Endothelial cell (in vitro differentiated cells): ENCODE results near the gene MAP3K6. TPM values are rescaled to one million over a fixed set of nuclear protein-coding genes. Genes with fewer than 3 reads are reported as not detected.

Source experiments
- DNase-seq: peaks from one replicate; pipeline ENCODE4 v3.0.0; 2021; ENCODE audit warnings: low spot score
- H3K27ac Mint-ChIP-seq: one replicate; pipeline ENCODE4 v1.8.0; 2021; ENCODE audit warnings: mixed read lengths, inconsistent platforms; ENCODE audit not compliant: unreplicated experiment
- H3K27me3 Mint-ChIP-seq: one replicate; pipeline ENCODE4 v1.8.0; 2021; ENCODE audit warnings: mild to moderate bottlenecking, moderate library complexity, mixed read lengths, inconsistent platforms; ENCODE audit not compliant: unreplicated experiment
- H3K36me3 Mint-ChIP-seq: one replicate; pipeline ENCODE4 v1.8.0; 2021; ENCODE audit warnings: mild to moderate bottlenecking, low read depth, mixed read lengths, inconsistent platforms; ENCODE audit not compliant: unreplicated experiment
- H3K4me1 Mint-ChIP-seq: one replicate; pipeline ENCODE4 v1.8.0; 2021; ENCODE audit warnings: mild to moderate bottlenecking, mixed read lengths, inconsistent platforms; ENCODE audit not compliant: unreplicated experiment
- H3K4me3 Mint-ChIP-seq: one replicate; pipeline ENCODE4 v1.8.0; 2021; ENCODE audit warnings: mild to moderate bottlenecking, mixed read lengths, inconsistent platforms; ENCODE audit not compliant: unreplicated experiment
- H3K9me3 Mint-ChIP-seq: one replicate; pipeline ENCODE4 v1.8.0; 2021; ENCODE audit warnings: mixed read lengths, inconsistent platforms; ENCODE audit not compliant: unreplicated experiment
- total RNA-seq: library from RNA; stranded (reverse); fragmentation: NEBNext Ultra II Directional; extraction: Animal tissue kit (Norgen Biotek cat#: 25700); gene quantifications from one replicate; pipeline ENCODE4 v1.2.1, GENCODE V29; 2021; ENCODE audit not compliant: unreplicated experiment
- TF ChIP-seq, protein P1 (sequence below): fragments of 200-600 bp; sonication (generic); IDR thresholded peaks from one replicate; pipeline ENCODE4 v1.5.0; 2021; ENCODE audit warnings: antibody characterized with exemption; ENCODE audit not compliant: unreplicated experiment

MAP3K6 gene
- total RNA-seq, 1 donor from 2014 or later = 35.7 TPM

DNA sequence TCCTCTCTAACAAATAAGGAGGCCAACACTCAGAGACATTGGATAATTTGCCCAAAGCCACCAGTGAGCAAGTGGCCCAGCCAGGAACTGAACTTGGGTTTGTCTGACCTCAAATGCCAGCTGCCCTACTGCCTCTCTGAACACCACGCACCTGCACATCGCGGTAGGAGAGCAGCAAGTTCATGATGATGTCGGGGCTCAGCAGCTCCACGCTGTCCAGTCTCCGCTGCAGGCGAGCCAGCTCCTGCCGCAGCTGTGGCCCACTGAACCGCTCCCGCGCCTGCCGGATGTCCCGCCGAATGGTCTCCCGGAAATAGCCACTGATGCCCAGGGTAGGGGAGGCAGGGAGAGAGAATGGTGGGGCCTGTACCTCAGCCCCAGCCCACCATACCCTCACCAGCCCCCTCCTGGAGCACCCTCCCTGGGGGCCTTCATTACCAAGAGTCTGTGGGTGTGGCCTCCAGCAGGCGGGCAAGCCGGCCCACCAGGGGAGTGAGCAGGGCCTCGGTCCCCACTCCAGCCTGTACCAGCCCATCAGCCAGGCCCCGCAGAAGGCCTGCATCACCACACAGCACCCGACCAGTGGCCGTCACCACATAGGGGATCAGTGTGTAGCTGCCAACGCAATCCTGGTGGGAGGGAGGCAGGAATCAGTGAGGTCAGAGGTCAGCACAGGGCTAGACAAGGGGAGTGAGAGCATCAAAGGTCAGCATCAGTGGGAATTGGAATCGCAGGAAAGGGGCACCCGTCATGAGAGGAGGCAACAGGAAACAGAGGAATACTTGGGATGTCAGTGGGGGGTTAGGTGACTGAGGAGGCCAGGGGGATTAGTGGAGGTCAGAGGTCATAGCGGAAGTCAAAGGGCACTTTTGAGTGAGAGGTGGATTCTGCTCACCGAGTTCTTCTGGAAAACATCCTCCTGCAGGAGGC is 2.7 kb downstream of the MAP3K6 start:
- H3K27me3 Mint-ChIP-seq = peaks cover 21% of the 10 kb centered on the region
- DNase-seq = no peak
- peaks cover 27% of the 10 kb centered on the region for H3K4me1 Mint-ChIP-seq
- H3K9me3 Mint-ChIP-seq = no peaks in the 10 kb centered on the region
- TF ChIP-seq, protein P1, sequence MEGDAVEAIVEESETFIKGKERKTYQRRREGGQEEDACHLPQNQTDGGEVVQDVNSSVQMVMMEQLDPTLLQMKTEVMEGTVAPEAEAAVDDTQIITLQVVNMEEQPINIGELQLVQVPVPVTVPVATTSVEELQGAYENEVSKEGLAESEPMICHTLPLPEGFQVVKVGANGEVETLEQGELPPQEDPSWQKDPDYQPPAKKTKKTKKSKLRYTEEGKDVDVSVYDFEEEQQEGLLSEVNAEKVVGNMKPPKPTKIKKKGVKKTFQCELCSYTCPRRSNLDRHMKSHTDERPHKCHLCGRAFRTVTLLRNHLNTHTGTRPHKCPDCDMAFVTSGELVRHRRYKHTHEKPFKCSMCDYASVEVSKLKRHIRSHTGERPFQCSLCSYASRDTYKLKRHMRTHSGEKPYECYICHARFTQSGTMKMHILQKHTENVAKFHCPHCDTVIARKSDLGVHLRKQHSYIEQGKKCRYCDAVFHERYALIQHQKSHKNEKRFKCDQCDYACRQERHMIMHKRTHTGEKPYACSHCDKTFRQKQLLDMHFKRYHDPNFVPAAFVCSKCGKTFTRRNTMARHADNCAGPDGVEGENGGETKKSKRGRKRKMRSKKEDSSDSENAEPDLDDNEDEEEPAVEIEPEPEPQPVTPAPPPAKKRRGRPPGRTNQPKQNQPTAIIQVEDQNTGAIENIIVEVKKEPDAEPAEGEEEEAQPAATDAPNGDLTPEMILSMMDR = no peak
- peaks cover 16% of the 10 kb centered on the region for H3K36me3 Mint-ChIP-seq
- peak overlapping the region; percentile 77 for H3K4me3 Mint-ChIP-seq
- no peak overlapping the region for H3K27ac Mint-ChIP-seq

DNA sequence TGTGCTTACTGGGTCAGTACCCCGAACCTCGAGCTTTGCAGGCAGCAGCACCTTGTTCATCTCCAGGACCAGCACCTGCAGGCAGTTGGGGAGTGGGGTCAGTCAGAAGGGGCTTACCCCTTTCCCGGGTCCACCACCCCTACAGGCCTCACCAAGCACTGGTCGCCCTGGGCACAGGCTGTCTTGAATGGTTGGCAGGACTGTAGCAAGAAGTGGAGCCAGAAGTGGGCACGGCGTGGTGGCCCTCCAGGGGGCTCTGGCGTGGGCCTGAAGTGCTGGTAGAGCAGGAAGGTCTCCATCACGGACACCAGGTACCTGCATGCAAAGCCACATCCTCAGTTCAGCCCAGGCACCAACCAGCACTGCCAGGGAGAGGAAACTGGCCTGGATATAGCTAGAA is 5.2 kb downstream of the MAP3K6 start:
- H3K4me3 Mint-ChIP-seq = no peak overlapping the region
- no peak overlapping the region for H3K27ac Mint-ChIP-seq
- H3K36me3 Mint-ChIP-seq = peaks cover 26% of the 10 kb centered on the region
- H3K27me3 Mint-ChIP-seq = peaks cover 23% of the 10 kb centered on the region
- TF ChIP-seq, protein P1 = no peak
- no peaks in the 10 kb centered on the region for H3K9me3 Mint-ChIP-seq
- H3K4me1 Mint-ChIP-seq = peaks cover 18% of the 10 kb centered on the region
- DNase-seq = no peak

DNA sequence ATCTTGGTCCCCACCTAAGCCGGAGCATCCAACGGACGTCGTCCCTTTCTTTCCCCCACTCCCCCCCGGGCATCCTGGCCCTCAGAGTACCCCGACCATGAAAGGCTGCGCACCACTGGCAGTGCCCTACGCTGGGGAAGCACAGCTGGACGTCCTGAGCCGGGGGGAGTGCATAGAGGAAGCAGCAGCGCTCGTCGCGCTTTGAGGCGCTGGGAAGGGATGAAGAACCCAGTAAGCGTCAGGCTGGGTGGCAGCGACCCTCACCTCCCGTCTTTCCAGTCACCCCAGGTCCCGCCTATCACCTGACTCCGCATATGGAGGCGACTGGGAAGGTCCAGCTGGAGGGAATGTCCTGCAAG is 5.7 kb downstream of the MAP3K6 start:
- DNase-seq = no peak
- peaks cover 18% of the 10 kb centered on the region for H3K4me1 Mint-ChIP-seq
- H3K27ac Mint-ChIP-seq = no peak overlapping the region
- TF ChIP-seq, protein P1 = no peak
- H3K9me3 Mint-ChIP-seq = no peaks in the 10 kb centered on the region
- H3K27me3 Mint-ChIP-seq = peaks cover 23% of the 10 kb centered on the region
- H3K36me3 Mint-ChIP-seq = peaks cover 26% of the 10 kb centered on the region
- H3K4me3 Mint-ChIP-seq = no peak overlapping the region

DNA sequence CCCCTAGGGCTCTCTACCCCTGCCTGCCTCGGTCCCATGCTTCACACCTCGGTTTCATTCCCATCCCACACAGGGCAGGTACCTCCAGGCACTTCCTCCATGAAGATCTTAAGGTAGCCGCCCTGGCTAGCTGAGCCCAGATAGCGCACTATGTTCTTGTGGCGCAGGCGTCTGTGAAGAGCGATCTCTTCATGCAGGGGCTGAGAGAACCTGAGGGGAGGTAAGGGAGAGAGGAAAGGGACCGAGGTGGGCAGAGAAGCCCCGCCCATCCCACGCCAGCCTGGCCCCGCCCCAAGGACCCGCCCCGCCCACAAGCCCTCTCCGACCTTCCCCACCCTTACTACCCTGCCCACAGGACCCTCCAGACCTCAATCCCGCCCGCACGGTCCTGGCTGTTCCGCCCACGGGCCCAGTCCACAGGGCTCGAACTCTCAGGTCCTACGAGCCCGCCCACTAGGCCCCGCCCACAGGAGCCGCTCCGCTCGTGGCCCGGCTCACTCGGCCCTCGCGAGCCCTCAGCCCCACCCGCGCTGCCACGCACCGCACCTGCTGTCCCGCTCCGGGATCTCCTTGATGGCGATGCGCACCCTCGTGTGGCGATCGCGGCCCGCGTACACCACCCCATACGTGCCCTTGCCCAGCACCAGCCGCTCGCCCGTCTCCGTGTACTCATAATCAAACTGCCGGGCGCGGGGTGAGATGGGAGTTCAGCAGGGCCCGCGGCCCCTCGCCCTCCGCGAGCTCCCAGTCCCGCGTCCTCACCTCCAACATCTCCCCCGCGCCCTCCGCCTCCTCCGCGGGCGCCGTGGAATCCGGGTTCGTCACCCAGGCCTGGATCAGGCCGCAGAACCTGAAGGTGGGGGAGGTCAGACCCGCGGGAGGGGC is 6.4 kb downstream of the MAP3K6 start:
- H3K4me3 Mint-ChIP-seq = peak overlapping the region; percentile 87
- TF ChIP-seq, protein P1 = no peak
- peaks cover 30% of the 10 kb centered on the region for H3K36me3 Mint-ChIP-seq
- peaks cover 18% of the 10 kb centered on the region for H3K4me1 Mint-ChIP-seq
- H3K9me3 Mint-ChIP-seq = no peaks in the 10 kb centered on the region
- DNase-seq = no peak
- peaks cover 23% of the 10 kb centered on the region for H3K27me3 Mint-ChIP-seq
- no peak overlapping the region for H3K27ac Mint-ChIP-seq
